ENCODE data around the gene HSD11B1L. TPM values are rescaled to one million over a fixed set of nuclear protein-coding genes. Genes with fewer than 3 reads are reported as not detected.
"Not testable (repeated sequence)": the region's sequence is repeated elsewhere in the genome, so short reads cannot be mapped to it uniquely, and the experiment has no call there.

HSD11B1L gene
- total RNA-seq, 1 donor from 2014 or later, result 3.5 TPM

DNA sequence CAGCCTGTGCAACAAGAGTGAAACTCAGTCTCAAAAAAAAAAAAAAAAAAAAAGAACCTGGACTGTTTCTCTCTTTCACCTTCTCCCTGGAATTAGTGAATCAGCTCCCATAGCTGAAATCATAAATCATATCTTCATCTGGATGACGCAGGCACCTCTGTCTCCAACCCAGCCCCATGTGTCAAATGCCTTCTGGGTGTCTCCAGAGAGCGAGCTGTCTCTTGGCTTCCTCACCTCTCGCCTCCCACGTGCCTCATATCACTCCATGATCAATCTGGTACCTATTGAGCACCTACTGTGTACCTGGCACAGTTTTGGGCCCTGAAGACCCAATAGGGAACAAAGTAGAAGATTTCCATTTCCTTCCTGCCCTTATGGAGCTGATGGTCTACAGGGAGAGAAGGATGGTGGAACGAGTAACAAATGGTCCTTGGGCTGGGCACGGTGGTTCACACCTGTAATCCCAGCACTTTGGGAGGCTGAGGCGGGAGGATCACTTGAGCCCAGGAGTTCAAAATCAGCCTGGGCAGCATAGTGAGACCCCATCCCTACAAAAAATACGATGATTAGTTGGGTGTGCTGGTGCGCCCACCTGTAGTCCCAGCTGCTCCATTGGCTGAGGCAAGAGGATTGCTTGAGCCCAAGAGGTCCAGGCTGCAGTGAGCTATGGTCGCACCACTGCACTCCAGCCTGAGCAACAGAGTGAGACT lies 2.5 kb downstream of the HSD11B1L start:
- no peak for ATAC-seq (ENCODE audit: poor library complexity)
- no peak for DNase-seq
- intact Hi-C loops (cut with DNase I), result no loop called here

DNA sequence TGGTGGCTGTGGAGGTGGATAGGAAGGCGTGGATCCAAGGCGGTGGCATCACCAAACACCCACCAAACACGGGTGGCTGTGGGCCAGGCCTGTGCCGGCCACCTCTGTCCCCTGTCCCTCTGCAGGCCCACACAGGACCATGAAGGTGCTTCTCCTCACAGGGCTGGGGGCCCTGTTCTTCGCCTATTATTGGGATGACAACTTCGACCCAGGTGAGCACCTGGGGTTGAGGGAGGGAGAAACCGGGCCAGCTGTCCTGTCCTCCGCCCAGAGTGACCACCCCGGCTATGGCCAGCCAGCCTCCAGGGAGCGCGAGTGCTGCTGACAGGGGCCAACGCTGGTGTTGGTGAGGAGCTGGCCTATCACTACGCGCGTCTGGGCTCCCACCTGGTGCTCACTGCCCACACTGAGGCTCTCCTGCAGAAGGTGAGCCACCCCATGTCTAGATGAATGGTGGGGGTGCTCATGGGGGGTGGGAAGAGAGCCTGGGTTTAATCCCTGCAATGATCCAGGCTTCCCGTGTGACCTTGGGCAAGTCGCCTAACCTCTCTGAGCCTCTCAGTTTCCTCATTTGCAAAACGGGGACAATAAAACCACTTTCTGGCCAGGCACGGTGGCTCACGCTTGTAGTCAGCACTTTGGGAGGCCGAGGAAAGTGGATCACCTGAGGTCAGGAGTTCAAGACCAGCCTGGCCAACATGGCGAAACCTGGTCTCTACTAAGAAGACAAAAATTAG lies 4.0 kb downstream of the HSD11B1L start:
- intact Hi-C loops (cut with DNase I), result no loop called here
- peak; percentile 34 for DNase-seq

GRCh38 chr19:5686326-5686646 lies 5.5 kb downstream of the HSD11B1L start:
- DNase-seq, result no peak
- ATAC-seq (ENCODE audit: poor library complexity), result no peak
- intact Hi-C loops (cut with DNase I), result no loop called here

More for the DNA sequence above, 4.0 kb downstream of the HSD11B1L start:
- no peak for ATAC-seq (ENCODE audit: poor library complexity)

GRCh38 chr19:5686647-5687359 lies 6.0 kb downstream of the HSD11B1L start:
- peak; percentile 82 for ATAC-seq (ENCODE audit: poor library complexity)
- intact Hi-C loops (cut with DNase I), result no loop called here

DNA sequence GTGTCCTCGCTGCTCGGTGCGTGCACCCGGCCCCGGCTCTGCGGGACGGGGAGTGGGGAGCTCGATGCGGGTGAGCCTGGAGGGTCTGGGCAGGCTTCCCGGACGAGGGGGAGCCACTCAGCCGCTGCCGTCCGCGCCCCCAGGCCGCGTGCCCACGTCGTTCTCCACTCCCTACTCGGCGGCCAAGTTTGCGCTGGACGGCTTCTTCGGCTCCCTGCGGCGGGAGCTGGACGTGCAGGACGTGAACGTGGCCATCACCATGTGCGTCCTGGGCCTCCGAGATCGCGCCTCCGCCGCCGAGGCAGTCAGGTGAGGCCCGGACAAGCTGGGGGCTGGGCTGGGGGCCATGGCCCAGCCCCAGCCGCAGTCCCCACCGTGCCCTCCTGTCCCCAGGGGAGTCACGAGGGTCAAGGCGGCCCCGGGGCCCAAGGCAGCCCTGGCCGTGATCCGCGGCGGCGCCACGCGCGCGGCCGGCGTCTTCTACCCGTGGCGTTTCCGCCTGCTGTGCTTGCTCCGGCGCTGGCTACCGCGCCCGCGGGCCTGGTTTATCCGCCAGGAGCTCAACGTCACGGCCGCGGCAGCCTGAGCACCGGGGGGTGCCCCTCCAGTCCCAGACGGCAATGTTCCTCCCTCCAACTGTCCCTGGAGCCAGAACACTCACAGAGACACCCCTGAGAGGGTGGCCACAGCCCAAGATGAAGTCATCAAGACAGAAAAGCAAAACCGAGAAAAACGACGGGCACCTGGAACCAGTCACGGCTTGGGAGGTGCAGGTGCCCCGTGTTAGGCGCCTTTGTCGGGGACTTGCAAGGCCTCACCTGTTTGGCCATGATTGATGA lies 6.8 kb downstream of the HSD11B1L start:
- intact Hi-C loops (cut with DNase I), result no loop called here
- DNase-seq (no peak), ATAC-seq (ENCODE audit: poor library complexity) (no peak)

More at GRCh38 chr19:5686647-5687359, 6.0 kb downstream of the HSD11B1L start:
- DNase-seq, result peak; percentile 99

- intact Hi-C loops (cut with DNase I); ATAC-seq (ENCODE audit: poor library complexity): not testable (repeated sequence)
- peak; percentile 30 for DNase-seq
Measured at GRCh38 chr19:5688262-5688881, 7.5 kb downstream of the HSD11B1L start.

GRCh38 chr19:5690125-5690954 lies 9.5 kb downstream of the HSD11B1L start, which contains the start of gene RPL36:
TSS of gene RPL36 (plus strand) at chr19:5690295. CDS start at chr19:5690508, 213 bp downstream.
- ATAC-seq (ENCODE audit: poor library complexity) (peak; percentile 81), DNase-seq (peak; percentile 99)
- intact Hi-C loops (cut with DNase I), result no loop called here

- DNase-seq, result peak; percentile 86
- ATAC-seq (ENCODE audit: poor library complexity), result peak; percentile 27
- intact Hi-C loops (cut with DNase I), result no loop called here
Measured at GRCh38 chr19:5690955-5691821, 10.4 kb downstream of the HSD11B1L start.

GRCh38 chr19:5691822-5692722 lies 11.2 kb downstream of the HSD11B1L start:
- intact Hi-C loops (cut with DNase I), result no loop called here
- ATAC-seq (ENCODE audit: poor library complexity) (no peak), DNase-seq (no peak)

GRCh38 chr19:5692723-5693194 lies 11.9 kb downstream of the HSD11B1L start:
- intact Hi-C loops (cut with DNase I), result no loop called here
- no peak for DNase-seq
- ATAC-seq (ENCODE audit: poor library complexity), result no peak

- ATAC-seq (ENCODE audit: poor library complexity) (no peak), DNase-seq (no peak)
- intact Hi-C loops (cut with DNase I), result no loop called here
Measured at GRCh38 chr19:5693195-5694166, 12.7 kb downstream of the HSD11B1L start.

DNA sequence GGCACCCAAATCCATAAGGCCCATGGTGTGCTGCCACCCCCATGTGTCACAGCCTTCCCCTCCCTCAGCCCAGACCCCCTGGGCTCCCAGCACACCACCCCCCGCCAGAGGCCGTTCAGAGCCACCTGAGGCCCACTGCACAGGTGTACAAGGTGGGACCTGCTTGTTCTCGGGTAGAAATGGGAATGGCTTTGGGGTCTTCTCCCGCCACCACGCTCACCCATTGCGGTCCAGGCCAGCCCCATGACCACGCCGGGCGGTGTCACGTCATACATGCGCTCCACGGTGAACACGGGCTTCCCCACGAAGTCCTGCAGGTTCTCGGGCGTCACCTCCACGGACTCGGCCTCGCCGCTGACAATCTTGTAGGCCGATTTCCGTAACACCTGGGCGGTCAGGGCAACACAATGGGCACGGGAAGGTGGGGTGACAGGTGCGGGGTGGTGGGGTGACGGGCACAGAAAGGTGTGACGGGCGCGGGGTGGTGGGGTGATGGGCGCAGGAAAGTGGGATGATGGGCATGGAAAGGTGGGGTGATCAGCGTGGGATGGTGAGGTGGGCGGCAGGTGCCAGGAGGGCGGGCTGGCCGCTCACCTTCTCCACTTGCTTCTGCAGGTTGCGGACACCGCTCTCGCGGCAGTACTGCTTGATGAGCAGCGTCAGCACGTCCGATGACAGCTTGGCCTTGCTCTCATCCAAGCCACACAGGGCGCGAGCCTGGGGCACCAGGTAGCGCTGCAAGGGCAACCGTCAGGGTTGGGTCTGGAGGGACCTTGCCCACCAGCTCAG lies 13.5 kb downstream of the HSD11B1L start:
- intact Hi-C loops (cut with DNase I), result no loop called here
- DNase-seq (no peak), ATAC-seq (ENCODE audit: poor library complexity) (no peak)

DNA sequence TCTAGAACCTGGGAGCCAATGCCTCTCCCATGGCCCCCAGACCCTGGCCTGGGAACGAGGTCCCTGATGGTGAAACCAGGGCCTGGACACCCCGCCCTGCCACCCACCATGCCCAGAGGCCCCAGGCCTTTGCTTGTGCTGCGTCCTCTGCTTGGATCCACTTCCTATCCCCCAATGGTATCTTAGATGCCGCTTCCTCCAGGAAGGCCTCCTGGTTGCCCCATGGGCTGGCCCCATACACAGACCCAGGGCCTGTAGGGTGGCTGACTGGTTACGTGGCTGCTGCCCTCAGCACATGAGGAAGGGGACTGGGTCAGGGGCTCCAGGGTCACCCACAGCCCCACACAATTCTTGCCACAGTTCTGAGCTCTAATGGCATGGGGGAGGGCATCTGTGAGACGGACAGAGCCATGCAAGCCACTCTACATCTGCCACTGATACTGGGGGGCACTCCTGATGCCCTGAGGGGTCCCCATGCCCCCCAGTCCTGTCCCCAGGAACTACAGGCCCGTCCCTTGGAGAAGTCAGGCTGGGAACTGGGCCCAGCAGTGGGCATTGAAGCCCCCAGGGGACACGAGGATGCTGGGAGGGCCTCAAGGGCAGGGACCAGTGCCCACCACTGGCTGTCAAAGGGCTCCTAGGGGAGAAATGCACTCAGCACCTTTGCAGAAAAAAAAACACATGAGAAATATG lies 14.3 kb downstream of the HSD11B1L start:
- DNase-seq, result no peak
- intact Hi-C loops (cut with DNase I), result no loop called here
- no peak for ATAC-seq (ENCODE audit: poor library complexity)
